ENCODE data around the gene ANKMY1. TPM values are rescaled to one million over a fixed set of nuclear protein-coding genes. Genes with fewer than 3 reads are reported as not detected.

The ANKMY1 gene
- total RNA-seq, 2 donors from 2014 or later, result 12.3 to 18.1 TPM

GRCh38 chr2:240529344-240529999 lies 28.3 kb downstream of the ANKMY1 start:
- Histone ChIP-seq H3K4me3 (no peak overlapping the region), H3K4me1 (no peaks in the 10 kb centered on the region), H3K27ac (no peak overlapping the region), H3K9me3 (no peaks in the 10 kb centered on the region), H3K36me3 (no peaks in the 10 kb centered on the region), H3K9ac (ENCODE audit: low read depth in 2 of 2, low read length in 2 of 2) (no peak overlapping the region), H3K27me3 (no peaks in the 10 kb centered on the region)
- no peak for DNase-seq
- intact Hi-C loops (cut with DNase I), result no loop called here
- TF ChIP-seq CTCF (IDR thresholded peaks at IDR 0.05), result no peak

GRCh38 chr2:240528406-240529040 lies 29.3 kb downstream of the ANKMY1 start:
- DNase-seq, result no peak
- no peaks in the 10 kb centered on the region for H3K27me3 ChIP-seq
- no peaks in the 10 kb centered on the region for H3K4me1 ChIP-seq
- H3K9ac ChIP-seq (ENCODE audit: low read depth in 2 of 2, low read length in 2 of 2), result no peak overlapping the region
- no peaks in the 10 kb centered on the region for H3K9me3 ChIP-seq
- no peaks in the 10 kb centered on the region for H3K36me3 ChIP-seq
- no peak overlapping the region for H3K4me3 ChIP-seq
- no peak overlapping the region for H3K27ac ChIP-seq
- intact Hi-C loops (cut with DNase I), result no loop called here
- TF ChIP-seq CTCF (IDR thresholded peaks at IDR 0.05), result no peak

GRCh38 chr2:240527153-240527750 lies 30.5 kb downstream of the ANKMY1 start:
- Histone ChIP-seq H3K9me3 (no peaks in the 10 kb centered on the region), H3K27ac (no peak overlapping the region), H3K27me3 (no peaks in the 10 kb centered on the region), H3K4me3 (no peak overlapping the region), H3K4me1 (no peaks in the 10 kb centered on the region), H3K9ac (ENCODE audit: low read depth in 2 of 2, low read length in 2 of 2) (no peak overlapping the region), H3K36me3 (no peaks in the 10 kb centered on the region)
- DNase-seq, result no peak
- intact Hi-C loops (cut with DNase I), result no loop called here
- no peak for TF ChIP-seq CTCF (IDR thresholded peaks at IDR 0.05)

GRCh38 chr2:240526521-240526920 lies 31.3 kb downstream of the ANKMY1 start:
- Histone ChIP-seq H3K27me3 (no peaks in the 10 kb centered on the region), H3K4me1 (no peaks in the 10 kb centered on the region), H3K9ac (ENCODE audit: low read depth in 2 of 2, low read length in 2 of 2) (no peak overlapping the region), H3K36me3 (no peaks in the 10 kb centered on the region), H3K9me3 (no peaks in the 10 kb centered on the region), H3K4me3 (no peak overlapping the region), H3K27ac (no peak overlapping the region)
- intact Hi-C loops (cut with DNase I), result no loop called here
- no peak for TF ChIP-seq CTCF (IDR thresholded peaks at IDR 0.05)
- DNase-seq, result no peak

GRCh38 chr2:240525802-240526201 lies 32.0 kb downstream of the ANKMY1 start:
- DNase-seq, result no peak
- H3K27me3 ChIP-seq, result no peaks in the 10 kb centered on the region
- intact Hi-C loops (cut with DNase I), result no loop called here
- H3K9ac ChIP-seq (ENCODE audit: low read depth in 2 of 2, low read length in 2 of 2), result no peak overlapping the region
- H3K9me3 ChIP-seq, result no peaks in the 10 kb centered on the region
- TF ChIP-seq CTCF (IDR thresholded peaks at IDR 0.05), result no peak
- H3K36me3 ChIP-seq, result no peaks in the 10 kb centered on the region
- H3K4me1 ChIP-seq, result no peaks in the 10 kb centered on the region
- no peak overlapping the region for H3K4me3 ChIP-seq
- no peak overlapping the region for H3K27ac ChIP-seq

Measured in colonic mucosa (tissue), 4 donors.